Stimulated activated CD8-positive, alpha-beta memory T cell treated with anti-CD3 and anti-CD28 coated beads, Interleukin-12 subunit alpha, Interleukin-12 subunit beta, amount 100 ng/mL, for 24 hours (primary cell): Measurements from ENCODE around the gene TMEM200B.
"Not testable (repeated sequence)": the region's sequence is repeated elsewhere in the genome, so short reads cannot be mapped to it uniquely, and the experiment has no call there.

Experiments
- DNase-seq: peaks from one replicate; pipeline ENCODE4 v3.0.0-alpha.2; 2020; ENCODE audit errors: extremely low read depth

Gene TMEM200B

DNA sequence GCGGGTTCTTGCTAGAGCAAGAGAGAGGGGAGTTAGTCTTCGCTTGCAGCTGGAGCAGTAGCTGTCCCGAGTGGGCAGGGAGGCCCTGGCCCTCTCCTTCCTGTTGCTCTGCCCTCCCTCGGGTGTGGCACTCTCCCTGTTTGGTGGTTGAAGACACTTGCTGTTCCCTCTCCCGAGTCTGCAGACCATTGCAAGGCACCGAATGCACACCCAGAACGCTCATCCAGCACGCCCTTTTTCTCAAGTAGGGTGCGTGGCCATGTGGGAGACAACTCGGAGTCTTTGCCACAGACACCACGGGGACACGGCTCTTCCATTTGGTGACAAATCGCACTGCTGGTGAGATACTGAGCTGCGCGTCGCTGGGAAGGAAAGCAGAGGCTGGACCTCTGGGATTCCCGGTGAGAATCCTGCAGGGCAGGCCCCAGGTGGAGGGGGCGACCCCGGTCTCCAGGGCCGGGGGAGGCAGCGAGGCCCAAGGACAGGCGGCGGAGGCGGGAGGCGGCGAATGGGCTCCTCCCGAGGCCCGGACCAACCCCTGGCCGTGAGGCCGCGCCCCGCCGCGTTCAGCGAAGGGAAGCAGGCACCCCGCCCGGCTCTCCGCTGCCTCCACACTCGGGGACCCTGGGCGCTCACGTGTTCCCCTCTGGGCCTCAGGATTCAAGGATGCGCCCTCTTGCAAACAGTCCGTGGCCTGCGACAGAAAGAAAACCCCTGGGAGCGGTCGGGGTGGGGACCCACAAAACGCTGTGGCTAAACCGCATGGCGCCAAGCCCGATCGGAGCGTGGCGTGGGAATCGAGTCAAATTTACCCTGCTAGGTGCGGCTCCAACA lies 10.4 kb upstream of the TMEM200B start:
- no peak for DNase-seq

DNA sequence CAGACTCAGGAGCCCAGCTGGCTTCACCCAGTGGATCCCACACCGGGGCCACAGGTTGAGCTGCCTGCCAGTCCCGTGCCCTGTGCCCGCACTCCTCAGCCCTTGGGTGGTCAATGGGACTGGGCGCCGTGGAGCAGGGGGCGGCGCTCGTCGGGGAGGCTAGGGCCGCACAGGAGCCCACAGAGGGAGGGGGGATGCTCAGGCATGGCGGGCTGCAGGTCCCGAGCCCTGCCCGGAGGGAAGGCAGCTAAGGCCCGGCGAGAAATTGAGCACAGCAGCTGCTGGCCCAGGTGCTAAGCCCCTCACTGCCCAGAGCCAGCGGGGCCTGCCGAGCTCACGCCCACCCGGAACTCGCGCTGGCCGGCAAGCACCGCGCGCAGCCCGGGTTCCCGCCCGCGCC lies 7.4 kb upstream of the TMEM200B start:
- DNase-seq, result not testable (repeated sequence)

DNA sequence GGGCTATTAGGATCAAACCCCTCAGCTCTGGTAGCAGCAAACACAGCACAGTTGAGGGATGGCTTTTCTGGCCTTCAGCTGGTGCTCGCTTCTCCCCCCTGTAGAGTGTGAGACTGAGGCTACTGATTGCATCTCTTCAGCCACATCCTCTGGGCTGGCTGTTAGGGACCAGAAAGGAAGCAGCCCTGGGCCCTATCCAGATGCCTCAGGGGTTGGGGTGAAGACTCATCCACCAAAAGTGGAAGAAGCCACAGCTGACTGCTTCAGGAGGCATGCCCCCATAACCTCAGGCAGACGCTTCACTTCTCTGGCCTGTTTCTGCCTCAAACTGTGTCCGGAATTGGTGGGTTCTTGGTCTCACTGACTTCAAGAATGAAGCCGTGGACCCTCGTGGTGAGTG lies 6.2 kb upstream of the TMEM200B start:
- no peak for DNase-seq

DNA sequence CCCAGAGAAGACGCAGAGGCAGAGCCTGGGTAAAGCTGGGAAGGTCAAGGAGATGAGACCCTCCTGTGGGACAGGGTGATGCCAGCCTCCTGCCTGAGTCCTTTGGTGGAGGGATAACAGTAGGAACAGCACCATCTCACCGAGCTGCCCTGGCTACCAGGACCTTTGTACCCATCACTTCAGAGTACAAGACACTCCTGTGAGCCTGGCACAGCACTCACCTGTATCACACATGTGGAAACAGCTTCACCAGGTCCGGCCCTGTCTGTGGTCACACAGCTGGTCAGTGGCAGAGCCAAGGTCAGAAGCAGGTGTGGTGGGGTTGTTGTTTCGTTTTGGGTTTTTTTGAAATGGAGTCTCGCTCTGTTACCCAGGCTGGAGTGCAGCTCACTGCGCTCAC lies 5.0 kb upstream of the TMEM200B start:
- DNase-seq, result no peak

DNA sequence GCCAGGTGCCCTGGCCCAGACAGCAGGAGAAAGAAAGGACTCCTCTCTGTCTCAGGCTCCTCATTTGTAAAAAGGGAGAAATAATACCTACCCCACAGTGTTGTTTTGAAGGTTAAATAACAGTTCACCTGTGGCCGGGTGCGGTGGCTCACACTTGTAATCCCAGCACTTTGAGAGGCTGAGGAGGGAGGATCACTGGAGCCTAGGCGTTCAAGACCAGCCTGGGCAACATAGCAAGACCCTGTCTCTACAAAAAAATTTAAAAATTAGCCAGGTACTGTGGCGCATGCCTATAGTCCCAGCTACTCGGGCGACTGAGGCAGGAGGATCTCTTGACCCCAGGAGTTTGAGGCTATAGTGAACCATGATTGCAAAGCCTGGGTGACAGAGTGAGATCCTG lies 2.5 kb upstream of the TMEM200B start:
- no peak for DNase-seq

DNA sequence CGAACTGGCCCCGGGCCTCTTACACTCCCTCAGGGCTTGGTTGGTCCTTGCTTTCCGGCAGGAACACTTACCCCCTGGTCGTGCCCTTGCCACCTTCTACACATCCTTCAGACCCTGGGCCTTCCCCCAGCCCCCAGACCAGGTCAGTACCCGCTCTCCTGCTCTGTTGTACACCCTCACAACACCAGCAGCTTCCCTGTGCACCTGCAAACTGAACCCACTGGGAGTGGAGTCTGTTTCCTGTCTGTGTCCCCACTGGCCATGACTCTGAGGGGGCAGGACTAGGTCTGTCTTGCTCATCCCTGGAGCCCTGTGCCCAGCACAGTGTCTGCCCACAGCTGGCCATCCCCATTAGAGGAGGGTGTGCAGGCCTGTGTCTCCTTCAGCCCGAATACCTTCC lies 2.1 kb upstream of the TMEM200B start:
- DNase-seq, result no peak

DNA sequence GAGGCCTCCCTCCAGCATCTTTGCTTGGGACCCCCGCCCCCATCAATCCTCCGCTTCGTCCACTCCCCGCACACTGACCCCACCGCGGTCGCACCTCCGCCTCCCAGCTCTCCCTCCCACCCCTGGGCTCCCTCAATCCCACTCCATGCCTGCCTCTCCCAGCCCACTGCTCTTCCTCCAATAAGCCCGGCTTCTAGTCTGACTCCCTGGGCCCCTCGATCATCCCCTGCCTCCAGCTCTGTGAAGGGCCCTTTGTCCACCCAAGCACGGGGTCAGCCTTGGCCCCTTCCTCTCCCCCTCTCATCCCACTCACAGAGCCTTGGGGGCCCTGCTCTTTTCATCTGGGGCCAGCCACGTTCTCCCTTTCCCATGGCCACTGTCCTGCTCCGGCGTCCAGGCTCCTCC lies 1.5 kb upstream of the TMEM200B start:
- no peak for DNase-seq

DNA sequence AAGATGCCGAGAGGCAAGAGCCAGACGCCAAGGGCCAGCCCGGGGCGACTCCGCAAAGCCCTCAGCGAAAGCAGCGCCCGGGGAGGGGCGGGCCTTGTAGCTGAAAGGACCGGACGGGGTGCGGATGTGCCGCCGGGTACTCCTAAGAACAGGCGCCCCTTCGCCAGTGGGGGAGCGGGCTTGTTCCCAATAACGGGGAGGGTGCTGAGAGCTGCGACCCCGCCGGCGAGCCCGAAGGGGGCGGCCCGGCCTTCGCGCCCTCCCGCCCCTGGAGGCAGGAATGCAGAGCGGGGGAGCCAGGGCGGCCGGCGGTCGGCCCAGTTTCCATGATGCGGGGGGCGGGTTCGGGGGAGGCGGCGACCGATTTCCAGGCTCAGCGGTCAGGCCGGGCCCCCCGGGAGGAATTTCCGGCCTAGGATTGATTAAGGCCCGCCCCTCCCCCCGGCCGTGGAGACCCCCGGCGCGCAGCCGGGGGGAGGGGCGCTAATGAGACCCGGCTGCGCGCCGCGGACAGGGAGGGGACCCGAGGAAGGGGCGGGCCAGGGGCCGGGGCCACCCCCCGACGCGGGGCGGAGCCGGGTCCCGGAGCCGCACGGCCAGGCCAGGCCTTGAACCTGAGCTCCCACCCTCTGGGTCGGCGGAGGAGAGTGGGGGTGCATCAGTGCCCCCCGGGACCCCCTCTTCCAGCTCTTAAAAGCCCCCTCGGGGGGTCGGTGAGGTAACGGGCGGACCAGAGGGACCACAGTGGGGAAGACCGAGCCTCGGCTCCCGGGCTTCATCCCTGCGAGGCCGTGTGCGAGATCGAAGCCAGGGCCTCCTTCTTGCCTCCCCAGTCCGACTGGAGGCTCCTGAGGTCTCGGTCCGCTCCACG lies 898 bp upstream of the TMEM200B start:
- peak; percentile 22 for DNase-seq

DNA sequence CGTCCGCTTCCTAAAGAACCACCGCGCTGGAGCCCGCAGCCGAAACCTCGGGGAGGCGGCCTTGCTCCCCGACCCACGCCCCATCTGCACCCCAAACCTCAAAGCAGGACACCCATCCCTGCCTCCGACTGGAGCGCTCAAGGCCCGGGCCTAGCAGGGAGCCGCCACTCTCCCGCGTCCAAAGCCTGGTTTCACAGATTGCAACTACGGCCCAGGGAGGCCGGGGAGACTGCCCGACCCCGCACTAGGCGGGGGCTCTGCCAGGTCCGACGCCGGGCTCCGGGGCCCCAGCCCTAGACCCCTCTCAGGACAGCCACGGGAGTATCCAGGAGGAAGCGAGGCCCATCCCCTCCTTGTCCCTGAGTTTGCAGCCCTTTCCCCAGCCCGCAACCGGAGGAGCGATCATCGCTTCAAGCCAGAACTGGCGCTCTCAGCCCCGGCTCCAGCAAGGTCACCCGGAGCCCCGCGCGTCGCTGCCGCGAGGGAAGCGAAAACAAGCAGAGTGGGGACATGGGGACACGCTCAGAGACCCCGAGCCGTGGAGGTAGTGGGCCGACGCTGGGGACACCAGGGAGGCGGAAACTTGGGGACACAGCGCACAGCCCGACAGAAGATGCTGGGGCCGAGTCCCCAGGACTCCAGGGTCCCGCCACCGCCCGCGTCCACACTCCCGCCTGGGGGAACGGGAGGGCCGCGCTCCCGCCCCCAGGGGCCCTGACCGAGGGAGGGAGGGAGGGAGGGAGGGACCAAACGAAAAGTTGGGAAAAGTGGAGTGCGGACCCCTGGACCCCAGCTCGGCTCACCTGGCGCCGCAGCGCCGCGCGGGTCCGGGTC lies 433 bp downstream of the TMEM200B start:
- DNase-seq, result no peak

DNA sequence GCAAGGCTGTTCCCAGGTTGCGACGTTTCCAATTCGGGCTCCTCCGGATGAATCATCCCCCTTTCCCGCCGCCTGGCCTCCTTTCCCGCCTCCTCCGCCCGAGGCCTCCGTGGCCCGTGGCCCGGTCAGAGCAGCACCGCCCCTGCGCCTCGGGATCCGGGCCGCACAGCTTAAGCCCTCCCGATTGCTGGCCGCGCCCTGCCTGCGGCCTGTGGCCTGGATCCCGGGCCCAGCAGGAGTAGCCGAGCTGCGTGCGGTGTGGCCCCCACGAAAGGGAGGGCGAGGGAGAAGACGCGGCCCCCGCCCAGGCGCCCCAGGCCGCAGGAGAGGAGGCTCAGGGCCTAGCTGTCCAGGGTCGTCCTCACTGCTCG lies 1.0 kb downstream of the TMEM200B start:
- DNase-seq, result no peak

DNA sequence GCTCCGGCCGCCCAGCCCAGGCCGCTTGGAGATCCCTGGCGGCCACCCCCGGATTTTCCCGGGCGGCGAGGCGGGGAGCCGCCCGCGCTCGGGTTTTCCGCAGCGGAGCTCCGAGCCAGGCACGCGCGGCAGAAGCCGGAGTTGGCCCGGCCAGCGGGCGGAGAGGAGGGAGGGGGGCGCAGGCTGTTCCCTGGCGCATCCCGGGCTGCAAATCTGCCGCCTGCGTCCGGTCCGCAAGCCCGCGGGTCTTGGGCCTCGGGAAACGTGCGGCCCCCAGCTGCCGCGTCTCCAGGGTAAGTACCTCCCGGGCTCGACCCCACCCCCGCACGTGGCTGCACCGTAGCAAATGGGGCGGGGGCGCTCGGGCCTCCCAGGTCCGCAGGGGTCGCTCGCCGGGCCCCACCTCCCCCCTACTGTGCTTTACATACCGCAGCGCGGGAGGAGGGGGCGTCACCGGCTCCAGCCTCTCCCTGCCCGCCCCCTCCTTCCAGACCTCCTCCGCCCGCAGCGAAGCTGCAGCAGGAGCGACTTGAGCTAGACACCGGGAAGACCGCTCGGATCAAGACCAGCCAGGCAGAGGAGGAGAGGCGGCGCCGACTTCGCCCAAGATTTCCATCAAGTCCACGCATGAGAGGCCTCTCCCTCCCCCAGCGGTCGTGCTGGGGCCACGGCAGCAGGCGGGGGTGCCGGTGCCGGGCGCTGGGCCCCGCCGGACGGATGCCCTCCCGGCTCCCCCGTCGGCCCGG lies 1.6 kb downstream of the TMEM200B start:
- DNase-seq, result no peak

DNA sequence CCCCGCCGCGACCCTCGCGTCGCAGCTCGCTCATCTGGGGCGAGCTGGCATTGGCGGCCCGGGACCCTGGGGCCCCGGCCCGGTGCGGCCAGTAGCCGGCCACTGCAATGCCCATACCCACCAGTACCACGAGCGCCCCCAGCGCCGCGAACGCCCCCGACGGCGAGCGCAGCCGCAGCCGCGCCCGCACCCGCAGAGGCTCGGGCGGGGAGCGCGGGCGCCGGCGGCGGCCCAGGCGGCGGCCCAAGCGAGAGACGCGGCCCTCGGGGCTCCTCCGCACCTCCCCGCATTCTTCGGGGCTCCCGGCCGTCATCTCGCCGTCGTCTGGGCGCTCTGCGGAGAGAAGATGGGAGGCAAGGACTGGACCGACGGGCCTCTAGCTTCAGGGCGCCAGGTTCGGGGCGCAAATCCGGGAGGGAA lies 2.2 kb downstream of the TMEM200B start:
- no peak for DNase-seq

DNA sequence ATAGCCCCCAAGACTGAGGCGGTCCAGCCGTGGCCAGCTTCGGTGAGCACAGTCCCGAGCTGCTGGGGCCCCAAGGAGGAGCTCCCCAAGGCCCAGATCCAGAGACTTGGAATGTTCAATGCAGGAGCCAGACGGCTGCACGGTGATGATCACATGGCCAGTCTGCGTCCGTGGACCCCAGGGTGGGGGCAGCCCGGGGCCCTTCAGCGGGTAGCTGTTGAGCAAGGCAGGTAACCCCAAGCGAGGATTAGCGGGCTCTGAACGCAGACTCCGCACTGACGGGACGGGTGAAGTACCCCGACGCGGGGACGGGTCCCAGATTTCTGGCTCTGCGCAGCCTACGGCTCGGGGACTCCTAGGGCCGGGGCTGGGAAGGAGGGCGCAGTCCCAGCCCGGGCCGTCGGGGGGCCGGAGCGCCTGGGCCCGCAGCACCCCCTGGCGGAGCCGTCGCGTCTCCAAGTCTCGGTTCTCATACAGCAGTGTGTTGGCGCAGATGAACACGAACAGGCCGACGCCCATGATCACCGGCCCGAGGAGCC lies 2.7 kb downstream of the TMEM200B start:
- DNase-seq, result peak; percentile 23

DNA sequence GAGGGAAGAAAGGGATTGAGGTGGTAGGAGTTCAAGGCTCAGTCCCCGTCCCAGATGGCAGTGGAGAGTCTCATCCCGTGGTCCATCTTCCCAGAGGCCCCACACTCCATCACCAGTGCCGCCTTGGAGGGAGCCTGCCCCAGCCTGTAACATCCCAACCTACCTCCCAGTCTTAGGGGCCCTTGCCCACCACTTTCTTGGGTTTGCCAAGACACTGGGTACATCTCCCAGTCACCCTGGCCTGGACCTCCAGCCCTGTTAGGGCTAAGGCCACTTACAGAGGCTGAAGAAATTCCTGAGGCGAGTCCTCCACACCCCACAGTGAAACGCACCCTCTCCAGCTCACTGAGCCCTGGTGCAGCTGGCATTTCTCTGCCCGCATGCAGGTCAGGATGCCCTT lies 3.3 kb downstream of the TMEM200B start:
- no peak for DNase-seq

DNA sequence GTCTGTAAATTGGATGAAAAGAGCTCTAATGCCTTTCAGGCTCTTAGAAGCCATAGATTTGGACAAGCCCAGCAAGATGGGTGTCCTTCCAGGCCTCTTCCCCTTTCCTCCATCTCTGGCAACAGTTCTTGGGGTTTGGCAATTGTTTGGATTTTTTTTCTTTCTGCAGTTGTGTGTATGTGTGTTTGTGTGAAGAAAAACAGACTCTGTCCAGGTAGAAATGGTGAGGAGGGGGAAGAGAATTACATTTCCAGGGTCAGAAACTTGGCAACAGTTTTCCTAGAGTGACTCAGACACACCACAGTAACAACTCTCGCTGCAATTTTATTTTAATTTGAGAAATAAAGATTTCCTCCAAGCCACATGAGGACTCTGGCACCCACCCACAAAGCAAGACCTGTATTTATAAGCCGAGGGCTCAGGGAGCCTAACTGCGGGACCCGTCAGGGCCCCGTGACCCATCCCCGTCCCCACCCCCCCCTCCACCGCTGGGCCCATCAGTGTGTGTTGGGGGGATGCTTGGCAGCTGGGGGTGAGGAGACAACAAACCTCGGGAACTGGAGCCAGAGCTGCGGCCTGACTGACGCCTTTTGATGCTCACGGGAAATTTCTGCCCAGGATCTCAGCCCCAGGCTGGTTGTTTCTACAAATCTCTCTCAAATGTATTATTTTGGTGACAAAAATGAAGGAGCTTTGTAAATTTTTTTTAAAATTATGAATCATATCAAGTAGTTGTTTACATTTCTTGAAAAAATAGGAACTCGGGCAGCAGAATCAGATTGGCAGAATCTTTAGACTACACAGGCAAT lies 4.4 kb downstream of the TMEM200B start:
- DNase-seq, result no peak

DNA sequence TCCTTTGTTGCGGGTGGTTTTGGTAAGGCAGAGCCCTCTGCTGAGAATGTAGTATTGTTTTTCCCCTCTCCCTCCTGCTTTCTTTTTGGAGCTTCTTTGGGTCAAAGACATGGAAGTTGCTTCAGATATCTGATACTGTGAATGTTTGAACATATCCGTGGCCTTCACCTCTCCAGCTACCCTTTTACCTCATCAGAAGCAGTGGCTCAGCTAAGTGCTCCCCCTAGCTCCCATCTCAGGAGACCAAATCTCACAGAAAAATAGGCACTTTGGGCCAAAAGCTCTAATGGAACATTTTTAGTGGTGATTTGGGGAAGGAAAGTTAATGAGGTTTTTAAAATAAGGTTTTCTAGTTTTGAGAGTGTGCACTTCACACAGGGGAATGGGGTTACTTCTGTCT lies 6.3 kb downstream of the TMEM200B start:
- no peak for DNase-seq

DNA sequence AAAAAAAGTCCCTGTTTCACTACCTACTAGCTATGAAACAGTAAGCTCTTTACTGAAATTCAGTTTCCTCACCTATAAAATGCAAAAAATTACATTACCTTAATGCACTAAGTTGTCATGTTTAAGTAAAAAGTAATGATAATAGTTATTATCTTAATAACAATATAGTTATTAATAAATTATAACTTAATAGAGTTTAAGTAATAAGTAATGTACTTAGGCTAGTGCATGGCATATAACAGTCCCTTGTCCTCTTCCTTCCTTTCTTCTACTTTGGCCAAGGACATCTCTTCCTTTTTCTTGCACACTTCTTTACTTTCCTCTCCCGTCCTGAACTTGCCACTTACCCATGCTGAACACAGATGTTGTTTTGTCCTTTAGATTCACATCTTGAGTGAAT lies 9.0 kb downstream of the TMEM200B start:
- no peak for DNase-seq

DNA sequence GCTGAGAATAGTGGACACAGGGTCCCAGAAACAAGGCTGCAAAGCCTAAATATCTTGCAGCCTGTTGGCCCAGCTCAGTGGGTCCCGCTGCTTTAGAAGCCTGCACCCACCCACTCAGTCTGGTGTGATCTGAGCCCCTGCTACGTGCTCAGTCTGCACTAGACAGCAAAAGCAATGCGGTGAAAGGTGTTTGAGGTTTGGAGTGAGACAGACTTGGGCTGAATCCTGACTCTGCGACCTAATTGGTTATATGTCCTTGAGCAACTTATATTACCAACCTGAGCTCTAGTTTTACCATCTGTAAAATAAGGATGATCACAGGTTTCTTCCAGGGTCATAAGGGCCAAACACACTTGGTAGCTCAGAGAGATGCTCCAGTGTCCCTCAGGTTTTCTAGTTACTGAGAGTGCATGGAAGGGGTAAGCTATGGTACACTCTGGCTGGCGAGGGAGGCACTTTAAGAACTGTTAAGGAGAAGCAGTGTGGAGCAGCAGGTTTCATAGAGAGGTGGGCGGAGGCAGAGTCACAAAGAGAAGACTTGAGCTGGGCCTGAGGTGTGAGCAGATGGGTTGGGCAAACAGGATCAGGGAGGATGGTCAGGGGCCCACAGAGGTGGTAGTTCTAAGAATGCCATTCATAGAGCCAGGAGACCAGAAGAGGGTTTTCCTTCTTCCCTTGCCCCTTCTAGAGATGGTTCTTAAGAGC lies 10.1 kb downstream of the TMEM200B start:
- no peak for DNase-seq

DNA sequence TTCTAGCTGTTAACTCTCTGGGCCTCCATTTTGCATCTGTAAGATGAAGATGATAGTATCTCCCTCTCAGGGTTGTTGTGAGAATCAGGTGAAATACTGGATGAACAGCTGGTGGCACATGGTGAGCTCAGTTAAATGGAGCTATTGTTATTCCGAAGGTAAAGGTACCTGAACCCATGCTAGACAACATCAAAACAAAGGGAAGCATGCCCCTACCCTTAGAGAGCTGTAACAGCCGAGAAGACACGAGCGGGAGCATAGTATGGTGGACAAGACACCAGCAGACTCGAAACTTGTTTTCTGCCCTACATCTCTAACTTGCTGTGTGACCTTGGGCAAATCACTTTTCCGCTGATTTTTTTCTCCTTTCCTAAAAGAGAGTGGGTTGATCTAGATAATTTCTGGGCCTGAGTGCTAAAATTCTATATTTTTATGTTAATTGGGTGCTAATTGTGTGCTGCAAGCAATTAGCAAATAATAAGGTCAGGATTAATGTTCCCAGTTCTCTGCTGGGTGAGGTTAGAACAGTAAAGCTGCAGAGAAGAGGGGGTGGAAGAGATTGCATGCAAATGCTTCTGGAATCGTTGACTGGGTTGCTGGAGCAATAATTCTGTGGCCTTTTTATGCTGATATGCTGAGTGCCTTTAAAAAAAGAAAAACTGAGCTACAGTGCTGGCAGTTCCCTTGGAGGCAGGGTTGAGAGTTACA lies 10.8 kb downstream of the TMEM200B start:
- no peak for DNase-seq
